ENCODE measurements around the gene ANKFY1.
A peak's percentile ranks its signal among the peaks of the same experiment; 100 is the strongest.

The ANKFY1 gene

DNA sequence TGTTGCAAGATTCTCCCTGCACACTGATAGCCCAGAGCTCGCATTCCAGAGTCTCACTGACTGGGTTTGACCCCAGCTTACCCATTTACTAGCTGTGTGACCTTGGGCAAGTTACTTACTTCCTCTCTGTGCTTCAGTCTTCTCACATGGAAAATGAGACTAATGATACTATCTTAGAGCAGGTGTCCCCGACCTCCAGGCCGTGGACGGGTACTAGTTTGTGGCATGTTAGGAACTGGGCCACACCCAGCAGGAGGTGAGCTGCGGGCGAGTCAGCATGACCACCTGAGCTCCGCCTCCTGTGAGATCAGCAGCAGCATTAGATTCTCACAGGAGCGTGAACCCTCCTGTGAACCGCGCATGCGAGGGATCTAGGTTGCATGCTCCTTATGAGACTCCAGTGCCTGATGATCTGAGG, 15.8 kb downstream of the ANKFY1 start:
- H3K27ac Mint-ChIP-seq = no peak overlapping the region
- H3K36me3 Mint-ChIP-seq (ENCODE audit: low read depth) = peaks cover 13% of the 10 kb centered on the region
- DNase-seq (ENCODE audit: low spot score) = no peak
- H3K9me3 Mint-ChIP-seq = no peaks in the 10 kb centered on the region
- no peak overlapping the region for H3K4me3 Mint-ChIP-seq
- peaks cover 25% of the 10 kb centered on the region for H3K4me1 Mint-ChIP-seq (ENCODE audit: low read depth)
- no peaks in the 10 kb centered on the region for H3K27me3 Mint-ChIP-seq (ENCODE audit: low read depth)

DNA sequence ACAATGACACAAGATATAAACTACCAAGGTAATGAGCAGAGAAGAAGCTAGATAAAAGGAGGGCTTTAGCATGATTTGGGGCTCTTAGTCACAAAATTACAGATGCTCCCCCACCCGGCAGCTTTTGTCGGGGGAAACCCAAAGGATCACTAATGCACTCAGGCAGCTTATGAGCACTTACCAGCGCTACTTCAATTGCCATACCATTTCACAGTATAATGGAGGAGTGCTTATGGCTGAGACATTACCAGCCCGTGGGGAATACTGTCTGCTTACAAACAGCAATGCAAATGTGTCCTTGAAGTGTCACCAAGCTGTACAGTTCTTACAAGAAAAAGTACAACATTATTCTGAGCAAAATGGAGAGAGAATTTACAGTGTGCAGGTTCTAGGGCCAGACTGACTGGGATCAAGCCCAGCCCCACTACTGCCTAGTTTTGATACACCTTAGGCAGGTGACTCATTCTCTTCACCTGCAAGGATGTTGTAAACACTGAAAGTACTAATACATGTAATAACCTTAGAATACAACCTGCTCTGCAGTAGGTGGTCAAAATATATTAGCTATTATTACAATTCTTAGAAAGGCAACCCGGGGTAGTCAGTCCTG, 16.3 kb downstream of the ANKFY1 start:
- Mint-ChIP-seq H3K4me1 (ENCODE audit: low read depth) (peaks cover 25% of the 10 kb centered on the region), H3K4me3 (no peak overlapping the region), H3K27ac (no peak overlapping the region)

DNA sequence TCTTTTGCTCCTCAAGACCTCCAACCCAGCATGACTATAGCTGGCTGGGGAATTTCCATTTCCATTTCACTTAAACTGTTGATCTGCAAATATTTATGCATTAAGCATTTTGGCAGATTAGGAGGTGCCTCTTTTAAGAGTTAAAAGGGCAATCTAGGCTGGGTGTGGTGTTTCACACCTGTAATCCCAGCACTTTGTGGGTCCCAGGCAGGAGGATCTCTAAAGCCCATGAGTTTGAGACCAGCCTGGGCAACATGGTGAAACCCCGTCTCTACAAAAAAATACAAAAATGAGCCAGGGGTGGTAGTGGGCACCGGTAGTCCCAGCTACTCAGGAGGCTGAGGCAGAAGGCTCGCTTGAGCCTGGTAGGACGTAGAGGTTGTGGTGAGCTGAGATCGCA, 17.1 kb downstream of the ANKFY1 start:
- H3K4me3 Mint-ChIP-seq = no peak overlapping the region
- H3K27ac Mint-ChIP-seq = no peak overlapping the region
- no peak for DNase-seq (ENCODE audit: low spot score)
- H3K4me1 Mint-ChIP-seq (ENCODE audit: low read depth) = peaks cover 23% of the 10 kb centered on the region
- H3K27me3 Mint-ChIP-seq (ENCODE audit: low read depth) = no peaks in the 10 kb centered on the region
- no peaks in the 10 kb centered on the region for H3K9me3 Mint-ChIP-seq
- H3K36me3 Mint-ChIP-seq (ENCODE audit: low read depth) = peaks cover 19% of the 10 kb centered on the region

More for the DNA sequence above, 16.3 kb downstream of the ANKFY1 start:
- DNase-seq (ENCODE audit: low spot score) = no peak
- Mint-ChIP-seq H3K36me3 (ENCODE audit: low read depth) (peaks cover 16% of the 10 kb centered on the region), H3K27me3 (ENCODE audit: low read depth) (no peaks in the 10 kb centered on the region), H3K9me3 (no peaks in the 10 kb centered on the region)

DNA sequence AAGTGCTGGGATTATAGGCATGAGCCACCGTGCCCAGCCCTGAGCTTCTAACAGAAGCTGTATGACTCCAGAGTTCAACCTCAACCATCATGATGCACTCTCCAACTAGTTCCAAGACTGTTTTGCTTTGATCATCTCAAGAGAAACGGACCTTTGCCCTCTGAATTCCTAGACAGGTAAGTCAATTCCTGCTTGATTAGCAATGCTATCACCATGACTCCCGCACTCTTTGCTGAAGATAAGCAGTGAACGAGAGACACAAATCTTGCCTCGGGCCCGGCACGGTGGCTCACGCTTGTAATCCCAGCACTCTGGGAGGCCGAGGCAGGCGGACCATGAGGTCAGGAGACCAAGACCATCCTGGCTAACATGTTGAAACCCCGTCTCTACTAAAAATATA, 22.2 kb downstream of the ANKFY1 start:
- H3K27ac Mint-ChIP-seq = no peak overlapping the region
- H3K4me1 Mint-ChIP-seq (ENCODE audit: low read depth) = peaks cover 3% of the 10 kb centered on the region
- H3K27me3 Mint-ChIP-seq (ENCODE audit: low read depth) = no peaks in the 10 kb centered on the region
- no peak for DNase-seq (ENCODE audit: low spot score)
- H3K36me3 Mint-ChIP-seq (ENCODE audit: low read depth) = peaks cover 29% of the 10 kb centered on the region
- H3K4me3 Mint-ChIP-seq = no peak overlapping the region
- no peaks in the 10 kb centered on the region for H3K9me3 Mint-ChIP-seq

DNA sequence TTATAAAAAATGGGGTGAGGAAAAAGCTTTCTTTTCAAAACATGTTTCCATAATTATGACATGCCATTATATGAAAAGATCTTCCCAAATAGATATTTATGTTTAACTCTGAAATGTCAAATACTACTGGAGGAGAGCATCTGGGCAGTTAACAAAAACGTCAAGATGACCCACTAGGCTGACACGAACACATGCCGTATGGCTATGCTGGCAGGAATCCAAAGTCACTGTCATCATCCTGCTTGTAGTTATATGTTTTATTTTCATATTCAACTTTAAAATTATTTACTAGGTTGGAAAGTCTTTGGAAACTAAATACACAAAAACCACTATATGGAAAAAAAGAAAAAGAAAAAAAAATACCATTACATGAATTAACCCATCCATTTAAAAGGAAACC, 27.3 kb downstream of the ANKFY1 start:
- no peak overlapping the region for H3K4me3 Mint-ChIP-seq
- peaks cover 12% of the 10 kb centered on the region for H3K4me1 Mint-ChIP-seq (ENCODE audit: low read depth)
- no peaks in the 10 kb centered on the region for H3K9me3 Mint-ChIP-seq
- no peak overlapping the region for H3K27ac Mint-ChIP-seq
- peaks cover 37% of the 10 kb centered on the region for H3K36me3 Mint-ChIP-seq (ENCODE audit: low read depth)
- DNase-seq (ENCODE audit: low spot score) = no peak
- no peaks in the 10 kb centered on the region for H3K27me3 Mint-ChIP-seq (ENCODE audit: low read depth)

DNA sequence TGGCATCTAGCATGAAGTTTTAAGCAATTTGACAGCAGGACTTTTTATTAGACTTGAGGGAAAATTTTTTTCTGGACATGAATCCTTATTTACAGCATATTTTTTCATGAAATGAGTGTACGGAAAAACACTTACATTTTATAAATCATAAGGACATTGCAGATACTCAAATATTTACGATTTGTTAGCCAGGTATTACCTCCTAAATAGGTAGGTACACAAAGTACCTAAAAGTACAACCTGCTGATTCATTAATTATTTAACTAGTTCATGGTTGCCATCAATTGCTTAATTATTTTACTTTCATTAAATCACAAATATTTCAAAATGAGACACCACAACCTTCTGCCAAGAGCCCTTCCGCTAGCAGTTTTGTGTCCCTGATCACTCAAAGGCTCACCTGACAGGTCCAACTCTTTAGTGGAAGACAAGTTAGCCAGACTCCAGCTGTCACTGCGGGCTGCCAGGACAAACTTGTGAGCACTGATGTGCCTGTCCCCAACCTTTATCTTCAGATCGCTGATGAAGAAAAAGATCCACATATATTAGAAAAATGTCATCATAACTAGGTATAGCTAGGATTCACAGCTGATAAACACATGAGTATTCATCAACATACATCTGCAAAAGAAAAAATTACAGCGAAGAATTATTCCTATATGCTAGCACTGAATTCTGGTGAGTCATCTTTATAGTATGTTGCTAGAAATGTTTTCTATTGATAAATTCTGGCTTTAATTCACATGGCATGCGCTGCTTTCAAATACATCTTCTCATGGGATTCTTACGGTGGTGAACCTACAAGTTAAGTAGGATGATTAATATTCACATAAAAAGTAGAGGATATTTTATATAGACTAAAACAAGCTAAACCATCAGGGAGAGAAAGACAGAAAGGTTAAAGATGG, 28.2 kb downstream of the ANKFY1 start:
- H3K36me3 Mint-ChIP-seq (ENCODE audit: low read depth) = peaks cover 37% of the 10 kb centered on the region
- H3K27ac Mint-ChIP-seq = no peak overlapping the region
- no peaks in the 10 kb centered on the region for H3K9me3 Mint-ChIP-seq
- peaks cover 12% of the 10 kb centered on the region for H3K4me1 Mint-ChIP-seq (ENCODE audit: low read depth)
- H3K4me3 Mint-ChIP-seq = no peak overlapping the region
- DNase-seq (ENCODE audit: low spot score) = no peak
- H3K27me3 Mint-ChIP-seq (ENCODE audit: low read depth) = no peaks in the 10 kb centered on the region

DNA sequence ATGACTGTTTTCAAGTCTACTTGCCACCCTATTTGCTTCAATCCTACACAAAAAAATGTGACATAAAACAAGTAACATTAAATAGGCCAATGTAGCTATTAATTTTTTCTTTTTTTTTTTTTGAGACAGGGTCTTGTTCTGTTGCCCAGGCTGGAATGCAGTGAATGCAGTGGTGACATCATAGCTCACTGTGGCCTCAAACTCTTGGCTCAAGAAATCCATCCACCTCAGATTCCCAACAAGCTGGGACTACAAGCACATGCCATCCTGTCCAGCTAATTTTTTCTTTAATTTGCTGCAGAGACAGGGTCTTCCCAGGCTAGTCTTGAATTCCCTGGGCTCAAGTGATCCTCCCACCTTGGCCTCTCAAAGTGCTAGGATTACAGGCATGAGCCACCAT, 29.4 kb downstream of the ANKFY1 start:
- Mint-ChIP-seq H3K27me3 (ENCODE audit: low read depth) (no peaks in the 10 kb centered on the region), H3K4me1 (ENCODE audit: low read depth) (peaks cover 12% of the 10 kb centered on the region), H3K36me3 (ENCODE audit: low read depth) (peaks cover 37% of the 10 kb centered on the region), H3K27ac (no peak overlapping the region), H3K4me3 (no peak overlapping the region), H3K9me3 (no peaks in the 10 kb centered on the region)
- no peak for DNase-seq (ENCODE audit: low spot score)

DNA sequence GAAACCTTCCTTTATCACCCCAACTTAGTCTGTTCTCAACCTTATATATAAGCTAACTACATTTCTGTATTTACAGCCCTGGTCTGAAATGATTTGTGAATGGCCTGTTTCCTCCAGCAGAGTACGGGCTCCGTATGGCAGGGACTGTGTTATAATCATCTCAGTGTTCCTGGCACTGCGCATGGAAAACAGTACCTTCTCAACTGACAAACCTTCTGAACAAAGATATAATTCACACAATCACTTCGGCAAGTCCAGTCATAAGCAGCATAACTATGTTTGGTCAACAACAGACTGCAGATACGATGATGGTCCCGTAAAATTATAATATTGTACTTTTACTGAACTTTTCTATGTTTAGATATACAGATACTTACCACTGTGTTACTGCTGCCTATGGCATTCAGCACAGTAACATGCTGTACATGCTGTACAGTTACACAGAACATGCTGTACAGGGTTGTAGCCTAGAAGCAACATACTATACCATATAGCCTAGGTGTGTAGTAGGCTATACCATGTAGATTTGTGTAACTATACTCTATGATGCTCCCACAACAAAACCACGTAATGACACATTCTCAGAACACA, 30.0 kb downstream of the ANKFY1 start:
- no peaks in the 10 kb centered on the region for H3K27me3 Mint-ChIP-seq (ENCODE audit: low read depth)
- no peak overlapping the region for H3K27ac Mint-ChIP-seq
- no peak overlapping the region for H3K4me3 Mint-ChIP-seq
- DNase-seq (ENCODE audit: low spot score) = no peak
- H3K36me3 Mint-ChIP-seq (ENCODE audit: low read depth) = peaks cover 33% of the 10 kb centered on the region
- peaks cover 12% of the 10 kb centered on the region for H3K4me1 Mint-ChIP-seq (ENCODE audit: low read depth)
- no peaks in the 10 kb centered on the region for H3K9me3 Mint-ChIP-seq

DNA sequence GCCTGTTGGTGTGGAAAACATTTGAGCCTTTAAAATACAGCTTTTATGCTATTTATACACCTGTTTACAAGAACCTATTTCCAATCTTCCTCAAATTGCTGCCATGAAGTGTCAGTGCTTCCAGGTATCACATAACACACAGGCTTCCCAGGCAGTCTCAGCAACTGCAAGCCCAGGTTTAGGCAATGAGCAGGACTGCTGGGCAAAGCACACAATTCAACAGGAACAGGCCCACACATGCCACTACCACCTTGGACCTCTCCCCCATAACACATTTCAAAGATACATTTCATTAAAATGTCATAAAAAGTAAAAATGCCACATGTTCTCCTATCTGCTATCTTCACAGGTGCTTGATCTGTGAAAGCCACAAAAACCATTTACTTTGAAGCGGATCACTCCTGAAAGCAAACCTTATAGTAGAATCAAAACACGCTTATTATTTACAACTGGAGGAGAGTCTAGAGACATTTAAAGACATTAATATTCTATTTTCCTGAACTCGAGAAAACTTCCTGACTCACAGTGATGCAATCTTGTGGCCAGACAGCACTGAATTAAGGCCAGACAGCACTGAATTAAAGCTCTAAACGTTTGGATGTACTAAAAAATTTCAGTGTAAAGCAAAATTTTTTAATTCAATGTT, 31.5 kb downstream of the ANKFY1 start:
- no peaks in the 10 kb centered on the region for H3K9me3 Mint-ChIP-seq
- no peaks in the 10 kb centered on the region for H3K27me3 Mint-ChIP-seq (ENCODE audit: low read depth)
- no peak for DNase-seq (ENCODE audit: low spot score)
- H3K27ac Mint-ChIP-seq = peak overlapping the region; percentile 9
- peaks cover 36% of the 10 kb centered on the region for H3K36me3 Mint-ChIP-seq (ENCODE audit: low read depth)
- peaks cover 12% of the 10 kb centered on the region for H3K4me1 Mint-ChIP-seq (ENCODE audit: low read depth)
- no peak overlapping the region for H3K4me3 Mint-ChIP-seq

DNA sequence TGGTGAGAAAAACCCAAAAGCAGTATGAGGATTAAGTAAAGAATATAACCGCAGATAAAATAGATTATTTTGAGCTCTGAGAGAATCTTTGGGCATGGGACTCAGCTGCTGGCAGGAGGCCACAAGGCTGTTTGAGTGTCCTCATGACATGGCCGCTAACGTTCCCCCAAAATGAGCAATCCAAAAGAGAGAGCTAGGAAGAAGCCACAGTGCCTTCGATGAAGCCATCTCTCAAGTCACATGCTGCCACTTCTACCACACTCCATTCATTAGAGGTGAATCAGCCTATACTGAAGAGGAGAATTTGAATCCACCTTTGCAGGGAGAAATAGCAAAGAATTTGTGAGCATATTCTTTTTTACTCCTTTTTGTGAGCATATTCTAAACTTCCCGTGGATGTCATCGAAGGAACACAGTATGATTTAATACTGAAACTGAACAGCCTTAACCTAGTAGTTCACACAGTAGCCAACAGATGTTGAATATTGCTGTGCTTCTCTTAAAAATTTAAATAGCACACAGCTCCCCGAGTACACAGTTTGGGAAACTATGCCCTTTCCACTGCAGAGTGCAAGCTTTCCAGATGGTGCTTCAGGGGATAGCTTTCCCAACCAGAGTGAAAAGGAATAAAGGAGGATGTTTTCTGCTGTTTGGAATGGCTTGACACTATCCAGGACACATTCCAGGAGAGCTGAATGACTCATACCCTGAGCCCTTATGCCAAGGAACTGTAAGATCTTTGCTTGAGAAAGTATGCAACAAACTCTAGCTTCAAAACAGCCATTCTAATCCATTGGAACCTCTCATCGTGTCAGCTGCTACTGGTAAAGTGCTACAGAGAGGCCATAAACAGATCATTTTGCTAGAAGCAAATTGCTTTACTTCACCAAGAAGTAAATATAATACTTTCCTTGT, 33.9 kb downstream of the ANKFY1 start:
- H3K4me1 Mint-ChIP-seq (ENCODE audit: low read depth) = peaks cover 12% of the 10 kb centered on the region
- H3K27me3 Mint-ChIP-seq (ENCODE audit: low read depth) = no peaks in the 10 kb centered on the region
- H3K36me3 Mint-ChIP-seq (ENCODE audit: low read depth) = peaks cover 33% of the 10 kb centered on the region
- no peak overlapping the region for H3K4me3 Mint-ChIP-seq
- DNase-seq (ENCODE audit: low spot score) = no peak
- H3K9me3 Mint-ChIP-seq = no peaks in the 10 kb centered on the region
- no peak overlapping the region for H3K27ac Mint-ChIP-seq

DNA sequence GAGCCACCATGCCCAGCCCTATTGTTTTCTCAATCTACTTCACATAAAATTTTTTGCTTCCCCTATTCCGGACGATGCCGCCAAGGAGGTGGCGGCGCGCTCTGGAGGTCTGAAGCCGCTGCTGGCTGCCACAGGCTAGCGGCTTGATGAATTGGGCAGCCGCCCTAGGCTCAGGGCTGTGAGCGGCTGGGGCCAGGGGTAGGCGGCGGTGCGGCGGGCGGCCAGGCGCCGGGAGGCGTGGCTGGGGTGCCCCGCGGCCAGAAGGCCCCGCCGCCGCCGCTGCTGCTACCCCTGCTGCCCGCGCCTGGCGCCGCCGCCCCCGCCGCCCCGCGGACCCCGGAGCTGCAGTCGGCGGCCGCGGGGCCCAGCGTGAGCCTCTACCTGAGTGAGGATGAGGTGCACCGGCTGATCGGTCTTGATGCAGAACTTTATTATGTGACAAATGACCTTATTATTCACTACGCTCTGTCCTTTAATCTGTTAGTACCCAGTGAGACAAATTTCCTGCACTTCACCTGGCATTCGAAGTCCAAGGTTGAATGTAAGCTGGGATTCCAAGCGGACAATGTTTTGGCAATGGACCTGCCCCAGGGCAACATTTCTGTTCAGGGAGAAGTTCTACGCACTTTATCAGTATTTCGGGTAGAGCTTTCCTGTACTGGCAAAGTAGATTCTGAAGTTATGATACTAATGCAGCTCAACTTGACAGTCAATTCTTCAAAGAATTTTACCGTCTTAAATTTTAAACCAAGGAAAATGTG, 41.7 kb downstream of the ANKFY1 start:
- DNase-seq (ENCODE audit: low spot score) = no peak
- no peak overlapping the region for H3K27ac Mint-ChIP-seq
- no peaks in the 10 kb centered on the region for H3K27me3 Mint-ChIP-seq (ENCODE audit: low read depth)
- peaks cover 22% of the 10 kb centered on the region for H3K36me3 Mint-ChIP-seq (ENCODE audit: low read depth)
- H3K9me3 Mint-ChIP-seq = no peaks in the 10 kb centered on the region
- peaks cover 5% of the 10 kb centered on the region for H3K4me1 Mint-ChIP-seq (ENCODE audit: low read depth)
- no peak overlapping the region for H3K4me3 Mint-ChIP-seq

DNA sequence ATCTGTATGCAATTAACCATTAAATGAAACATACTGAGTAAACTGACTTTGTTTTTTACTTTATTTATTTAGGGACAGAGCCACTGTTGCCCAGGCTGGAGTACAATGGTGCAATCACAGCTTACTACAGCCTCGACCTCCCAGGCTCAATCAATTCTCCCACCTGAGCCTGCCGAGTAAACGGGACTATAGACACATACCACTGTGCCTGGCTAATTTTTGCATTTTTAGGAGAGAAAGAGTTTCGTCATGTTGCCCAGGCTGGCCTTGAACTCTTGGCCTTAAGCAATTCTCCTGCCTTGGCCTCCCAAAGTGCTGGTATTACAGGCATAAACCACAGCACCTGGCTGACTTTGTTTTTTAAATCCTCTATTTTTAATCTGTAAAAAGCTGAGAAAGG, 42.6 kb downstream of the ANKFY1 start:
- peaks cover 25% of the 10 kb centered on the region for H3K36me3 Mint-ChIP-seq (ENCODE audit: low read depth)
- H3K9me3 Mint-ChIP-seq = no peaks in the 10 kb centered on the region
- H3K4me1 Mint-ChIP-seq (ENCODE audit: low read depth) = peaks cover 5% of the 10 kb centered on the region
- H3K27me3 Mint-ChIP-seq (ENCODE audit: low read depth) = no peaks in the 10 kb centered on the region
- no peak overlapping the region for H3K4me3 Mint-ChIP-seq
- no peak for DNase-seq (ENCODE audit: low spot score)
- no peak overlapping the region for H3K27ac Mint-ChIP-seq

DNA sequence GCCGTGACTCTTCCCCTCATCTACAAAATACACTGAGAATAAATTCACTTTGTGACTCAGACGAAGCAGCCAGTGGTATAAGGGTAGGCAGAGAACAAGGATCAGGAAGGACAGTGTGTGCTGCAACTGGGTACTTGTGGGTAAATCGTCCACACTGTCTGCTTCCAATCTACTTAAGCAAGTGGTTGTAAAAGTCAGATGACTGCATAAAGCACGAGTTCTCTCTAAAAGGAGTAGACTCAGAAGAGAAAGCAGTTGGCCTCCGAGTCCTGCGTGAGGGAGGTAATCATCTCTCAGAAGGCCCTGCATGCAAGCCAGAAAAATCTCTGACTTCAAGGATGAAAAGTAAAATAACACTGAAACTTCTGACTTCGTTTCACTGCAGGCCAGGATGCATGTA, 43.1 kb downstream of the ANKFY1 start:
- peaks cover 26% of the 10 kb centered on the region for H3K36me3 Mint-ChIP-seq (ENCODE audit: low read depth)
- no peak overlapping the region for H3K4me3 Mint-ChIP-seq
- H3K9me3 Mint-ChIP-seq = no peaks in the 10 kb centered on the region
- no peak overlapping the region for H3K27ac Mint-ChIP-seq
- DNase-seq (ENCODE audit: low spot score) = no peak
- no peaks in the 10 kb centered on the region for H3K27me3 Mint-ChIP-seq (ENCODE audit: low read depth)
- H3K4me1 Mint-ChIP-seq (ENCODE audit: low read depth) = peaks cover 6% of the 10 kb centered on the region
